ENCODE measurements around the gene RPL15.

RPL15 gene

GRCh38 chr3:23931597-23931996 is 14.7 kb downstream of the RPL15 start:
- no peak for DNase-seq (ENCODE audit: low spot score)

- DNase-seq (ENCODE audit: low spot score) = no peak
Observed at GRCh38 chr3:23932571-23932970, 15.6 kb downstream of the RPL15 start.

- DNase-seq (ENCODE audit: low spot score) = no peak
Observed at GRCh38 chr3:23934253-23934652, 17.3 kb downstream of the RPL15 start.

- DNase-seq (ENCODE audit: low spot score) = no peak
Observed at GRCh38 chr3:23937296-23937695, 20.4 kb downstream of the RPL15 start.

- DNase-seq (ENCODE audit: low spot score) = no peak
Observed at GRCh38 chr3:23938688-23939087, 21.8 kb downstream of the RPL15 start.

- DNase-seq (ENCODE audit: low spot score) = no peak
Observed at GRCh38 chr3:23940775-23941174, 23.8 kb downstream of the RPL15 start.

GRCh38 chr3:23941440-23941839 is 24.5 kb downstream of the RPL15 start:
- DNase-seq (ENCODE audit: low spot score) = no peak

- DNase-seq (ENCODE audit: low spot score) = no peak
Observed at GRCh38 chr3:23942546-23942945, 25.6 kb downstream of the RPL15 start.

GRCh38 chr3:23944007-23944783 is 27.3 kb downstream of the RPL15 start:
- DNase-seq (ENCODE audit: low spot score) = no peak

- peak; percentile 90 for DNase-seq (ENCODE audit: low spot score)
Observed at GRCh38 chr3:23944861-23945662, 28.1 kb downstream of the RPL15 start, which contains the start of gene NR1D2. Gene NR1D2, plus strand, starts transcription at chr3:23945286. Its CDS starts 293 bp downstream, at chr3:23945579.

GRCh38 chr3:23945663-23945912 is 28.7 kb downstream of the RPL15 start:
- no peak for DNase-seq (ENCODE audit: low spot score)

GRCh38 chr3:23945913-23946687 is 29.2 kb downstream of the RPL15 start:
- peak; percentile 98 for DNase-seq (ENCODE audit: low spot score)

GRCh38 chr3:23948761-23949160 is 31.8 kb downstream of the RPL15 start:
- DNase-seq (ENCODE audit: low spot score) = no peak

GRCh38 chr3:23949784-23950183 is 32.9 kb downstream of the RPL15 start:
- DNase-seq (ENCODE audit: low spot score) = peak; percentile 53

- no peak for DNase-seq (ENCODE audit: low spot score)
Observed at GRCh38 chr3:23950293-23950692, 33.4 kb downstream of the RPL15 start.

- DNase-seq (ENCODE audit: low spot score) = no peak
Observed at GRCh38 chr3:23952646-23953045, 35.7 kb downstream of the RPL15 start.

GRCh38 chr3:23953523-23953922 is 36.6 kb downstream of the RPL15 start:
- DNase-seq (ENCODE audit: low spot score) = no peak

- no peak for DNase-seq (ENCODE audit: low spot score)
Observed at GRCh38 chr3:23954144-23954543, 37.2 kb downstream of the RPL15 start.

- no peak for DNase-seq (ENCODE audit: low spot score)
Observed at GRCh38 chr3:23956701-23957100, 39.8 kb downstream of the RPL15 start.

- DNase-seq (ENCODE audit: low spot score) = no peak
Observed at GRCh38 chr3:23959135-23959900, 42.4 kb downstream of the RPL15 start.

GRCh38 chr3:23960649-23961048 is 43.7 kb downstream of the RPL15 start:
- no peak for DNase-seq (ENCODE audit: low spot score)

- DNase-seq (ENCODE audit: low spot score) = no peak
Observed at GRCh38 chr3:23961066-23961465, 44.1 kb downstream of the RPL15 start.

All from HuH-7 (cell line).